ENCODE data around the gene CA10. TPM values are rescaled to one million over a fixed set of nuclear protein-coding genes. Genes with fewer than 3 reads are reported as not detected.

Gene CA10
- total RNA-seq, 2 experiments from 2014 or later: not detected

DNA sequence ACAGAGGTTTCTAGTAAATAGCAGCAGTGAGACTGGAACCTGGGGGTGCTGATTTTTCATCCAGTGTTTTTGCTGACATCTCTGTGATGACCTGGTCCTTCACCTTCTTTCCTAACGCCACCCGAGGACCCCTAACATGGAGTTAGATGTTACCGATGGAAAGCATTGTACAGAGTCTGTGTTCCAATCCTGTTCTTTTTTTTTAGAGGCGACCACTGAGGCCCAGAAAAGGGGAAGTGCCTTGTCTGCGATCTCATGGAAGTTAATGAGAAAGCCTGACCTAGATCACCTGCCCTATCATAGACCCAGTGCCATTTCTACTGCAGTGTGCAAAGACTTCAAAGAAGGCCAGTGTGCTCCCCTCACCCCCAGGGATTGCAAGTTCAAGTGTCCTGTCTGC, 362.5 kb downstream of the CA10 start:
- intact Hi-C loops (cut with DNase I, micrococcal nuclease): no loop called here
- CTCF ChIA-PET: no interaction called here
- no peak for DNase-seq
- H3K27ac ChIP-seq (ENCODE audit: low read depth in 1 of 2, low read length in 2 of 2): no peak overlapping the region
- no peaks in the 10 kb centered on the region for H3K36me3 ChIP-seq (ENCODE audit: insufficient read depth, low read length)
- H3K4me3 ChIP-seq (ENCODE audit: low read length): no peak overlapping the region
- H3K4me1 Mint-ChIP-seq (ENCODE audit: low read depth): no peaks in the 10 kb centered on the region
- TF ChIP-seq, protein P1, sequence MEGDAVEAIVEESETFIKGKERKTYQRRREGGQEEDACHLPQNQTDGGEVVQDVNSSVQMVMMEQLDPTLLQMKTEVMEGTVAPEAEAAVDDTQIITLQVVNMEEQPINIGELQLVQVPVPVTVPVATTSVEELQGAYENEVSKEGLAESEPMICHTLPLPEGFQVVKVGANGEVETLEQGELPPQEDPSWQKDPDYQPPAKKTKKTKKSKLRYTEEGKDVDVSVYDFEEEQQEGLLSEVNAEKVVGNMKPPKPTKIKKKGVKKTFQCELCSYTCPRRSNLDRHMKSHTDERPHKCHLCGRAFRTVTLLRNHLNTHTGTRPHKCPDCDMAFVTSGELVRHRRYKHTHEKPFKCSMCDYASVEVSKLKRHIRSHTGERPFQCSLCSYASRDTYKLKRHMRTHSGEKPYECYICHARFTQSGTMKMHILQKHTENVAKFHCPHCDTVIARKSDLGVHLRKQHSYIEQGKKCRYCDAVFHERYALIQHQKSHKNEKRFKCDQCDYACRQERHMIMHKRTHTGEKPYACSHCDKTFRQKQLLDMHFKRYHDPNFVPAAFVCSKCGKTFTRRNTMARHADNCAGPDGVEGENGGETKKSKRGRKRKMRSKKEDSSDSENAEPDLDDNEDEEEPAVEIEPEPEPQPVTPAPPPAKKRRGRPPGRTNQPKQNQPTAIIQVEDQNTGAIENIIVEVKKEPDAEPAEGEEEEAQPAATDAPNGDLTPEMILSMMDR (IDR thresholded peaks at IDR 0.05): no peak
- peaks cover 0 to 5% of the 10 kb centered on the region in 2 experiments for H3K9me3 ChIP-seq (ENCODE audit: control insufficient read depth in 1 of 2, insufficient read depth in 1 of 2, low read length in 2 of 2)
- no peak for ATAC-seq (ENCODE audit: poor library complexity)
- H3K4me3 Mint-ChIP-seq: no peak overlapping the region
- H3K9me3 Mint-ChIP-seq: no peaks in the 10 kb centered on the region
- H3K27ac Mint-ChIP-seq: no peak overlapping the region
- POLR2A ChIA-PET: no interaction called here
- H3K27me3 ChIP-seq (ENCODE audit: control insufficient read depth in 1 of 2, insufficient read depth in 2 of 2, low read length in 2 of 2): peaks cover 0 to 3% of the 10 kb centered on the region in 2 experiments
- no peaks in the 10 kb centered on the region for H3K36me3 Mint-ChIP-seq (ENCODE audit: low read depth)
- no peaks in the 10 kb centered on the region for H3K4me1 ChIP-seq (ENCODE audit: insufficient read depth, low read length)
- H3K27me3 Mint-ChIP-seq: peaks cover 49% of the 10 kb centered on the region

DNA sequence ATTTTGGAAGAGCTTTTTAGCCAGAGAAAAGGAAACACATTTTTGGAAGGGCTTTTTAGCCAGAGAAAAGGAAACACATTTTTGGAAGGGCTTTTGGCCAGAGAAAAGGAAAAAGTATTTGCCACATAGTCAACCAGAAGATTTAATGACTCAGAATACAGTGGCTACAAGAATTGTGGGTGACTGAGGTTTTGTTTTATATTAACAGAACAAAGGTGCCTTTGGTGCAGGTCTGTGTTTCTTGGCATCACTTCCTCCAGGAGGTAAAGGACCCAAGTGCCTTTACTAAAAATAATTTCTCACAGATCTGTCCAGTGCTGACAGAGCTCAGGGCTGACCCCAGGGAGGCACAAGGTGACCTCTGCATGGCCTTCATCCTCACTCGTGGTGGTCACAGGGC, 363.1 kb downstream of the CA10 start:
- intact Hi-C loops (cut with DNase I, micrococcal nuclease): no loop called here
- Mint-ChIP-seq H3K27ac (no peak overlapping the region), H3K9me3 (no peaks in the 10 kb centered on the region), H3K4me3 (no peak overlapping the region), H3K4me1 (ENCODE audit: low read depth) (no peaks in the 10 kb centered on the region), H3K36me3 (ENCODE audit: low read depth) (no peaks in the 10 kb centered on the region), H3K27me3 (peaks cover 55% of the 10 kb centered on the region)
- ATAC-seq (ENCODE audit: poor library complexity) (no peak), DNase-seq (no peak)
- ChIA-PET CTCF (no interaction called here), POLR2A (no interaction called here)
- Histone ChIP-seq H3K9me3 (ENCODE audit: control insufficient read depth in 1 of 2, insufficient read depth in 1 of 2, low read length in 2 of 2) (peaks cover 0 to 5% of the 10 kb centered on the region in 2 experiments), H3K27me3 (ENCODE audit: control insufficient read depth in 1 of 2, insufficient read depth in 2 of 2, low read length in 2 of 2) (peaks cover 0 to 3% of the 10 kb centered on the region in 2 experiments), H3K4me3 (ENCODE audit: low read length) (no peak overlapping the region), H3K4me1 (ENCODE audit: insufficient read depth, low read length) (no peaks in the 10 kb centered on the region), H3K27ac (ENCODE audit: low read depth in 1 of 2, low read length in 2 of 2) (no peak overlapping the region), H3K36me3 (ENCODE audit: insufficient read depth, low read length) (no peaks in the 10 kb centered on the region)
- TF ChIP-seq, protein P1 (IDR thresholded peaks at IDR 0.05): no peak

DNA sequence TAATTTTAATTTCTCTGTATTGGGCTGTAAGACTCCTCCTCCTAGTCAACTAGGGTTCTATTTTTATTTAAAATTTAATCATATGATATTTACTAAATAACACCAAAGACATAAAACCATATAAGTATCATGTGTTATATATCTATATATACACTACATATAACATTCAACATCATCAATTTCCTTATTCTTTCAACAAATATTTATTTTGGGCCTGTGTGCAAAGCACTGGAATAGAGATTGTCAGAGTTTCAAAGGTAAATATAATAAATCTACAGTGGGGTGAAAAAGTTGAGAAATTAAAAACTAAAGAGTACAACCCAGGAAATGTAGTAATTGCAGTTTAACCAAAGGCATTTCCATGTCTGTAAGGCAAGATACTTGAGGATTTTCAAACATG, 364.0 kb downstream of the CA10 start:
- no peaks in the 10 kb centered on the region for H3K36me3 Mint-ChIP-seq (ENCODE audit: low read depth)
- CTCF ChIA-PET: no interaction called here
- POLR2A ChIA-PET: no interaction called here
- no peak overlapping the region for H3K4me3 Mint-ChIP-seq
- H3K4me1 Mint-ChIP-seq (ENCODE audit: low read depth): no peaks in the 10 kb centered on the region
- Histone ChIP-seq H3K27me3 (ENCODE audit: control insufficient read depth in 1 of 2, insufficient read depth in 2 of 2, low read length in 2 of 2) (peaks cover 0 to 3% of the 10 kb centered on the region in 2 experiments), H3K27ac (ENCODE audit: low read depth in 1 of 2, low read length in 2 of 2) (no peak overlapping the region), H3K9me3 (ENCODE audit: control insufficient read depth in 1 of 2, insufficient read depth in 1 of 2, low read length in 2 of 2) (peaks cover 0 to 5% of the 10 kb centered on the region in 2 experiments), H3K36me3 (ENCODE audit: insufficient read depth, low read length) (no peaks in the 10 kb centered on the region), H3K4me1 (ENCODE audit: insufficient read depth, low read length) (no peaks in the 10 kb centered on the region), H3K4me3 (ENCODE audit: low read length) (no peak overlapping the region)
- intact Hi-C loops (cut with DNase I, micrococcal nuclease): no loop called here
- H3K27ac Mint-ChIP-seq: no peak overlapping the region
- ATAC-seq (ENCODE audit: poor library complexity) (no peak), DNase-seq (no peak)
- peaks cover 57% of the 10 kb centered on the region for H3K27me3 Mint-ChIP-seq
- H3K9me3 Mint-ChIP-seq: no peaks in the 10 kb centered on the region
- TF ChIP-seq, protein P1 (IDR thresholded peaks at IDR 0.05): no peak
